ENCODE data around the gene CDC37. TPM values are rescaled to one million over a fixed set of nuclear protein-coding genes. Genes with fewer than 3 reads are reported as not detected.

Gene CDC37
- total RNA-seq, 1 donor from 2014 or later, result 137 TPM

GRCh38 chr19:10431254-10431942 is 28.1 kb upstream of the CDC37 start:
- Mint-ChIP-seq H3K4me1 (ENCODE audit: low read depth) (peaks cover 11% of the 10 kb centered on the region), H3K4me3 (ENCODE audit: unreplicated experiment) (peak overlapping the region; percentile 80), H3K27me3 (ENCODE audit: low read depth) (no peaks in the 10 kb centered on the region), H3K9me3 (ENCODE audit: low read depth) (no peaks in the 10 kb centered on the region), H3K27ac (ENCODE audit: unreplicated experiment) (peak overlapping the region; percentile 86), H3K36me3 (ENCODE audit: low read depth) (no peaks in the 10 kb centered on the region)
- no peak for DNase-seq (ENCODE audit: low spot score)
- TF ChIP-seq, protein P1, sequence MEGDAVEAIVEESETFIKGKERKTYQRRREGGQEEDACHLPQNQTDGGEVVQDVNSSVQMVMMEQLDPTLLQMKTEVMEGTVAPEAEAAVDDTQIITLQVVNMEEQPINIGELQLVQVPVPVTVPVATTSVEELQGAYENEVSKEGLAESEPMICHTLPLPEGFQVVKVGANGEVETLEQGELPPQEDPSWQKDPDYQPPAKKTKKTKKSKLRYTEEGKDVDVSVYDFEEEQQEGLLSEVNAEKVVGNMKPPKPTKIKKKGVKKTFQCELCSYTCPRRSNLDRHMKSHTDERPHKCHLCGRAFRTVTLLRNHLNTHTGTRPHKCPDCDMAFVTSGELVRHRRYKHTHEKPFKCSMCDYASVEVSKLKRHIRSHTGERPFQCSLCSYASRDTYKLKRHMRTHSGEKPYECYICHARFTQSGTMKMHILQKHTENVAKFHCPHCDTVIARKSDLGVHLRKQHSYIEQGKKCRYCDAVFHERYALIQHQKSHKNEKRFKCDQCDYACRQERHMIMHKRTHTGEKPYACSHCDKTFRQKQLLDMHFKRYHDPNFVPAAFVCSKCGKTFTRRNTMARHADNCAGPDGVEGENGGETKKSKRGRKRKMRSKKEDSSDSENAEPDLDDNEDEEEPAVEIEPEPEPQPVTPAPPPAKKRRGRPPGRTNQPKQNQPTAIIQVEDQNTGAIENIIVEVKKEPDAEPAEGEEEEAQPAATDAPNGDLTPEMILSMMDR (IDR thresholded peaks at IDR 0.05), result peak; percentile 16

DNA sequence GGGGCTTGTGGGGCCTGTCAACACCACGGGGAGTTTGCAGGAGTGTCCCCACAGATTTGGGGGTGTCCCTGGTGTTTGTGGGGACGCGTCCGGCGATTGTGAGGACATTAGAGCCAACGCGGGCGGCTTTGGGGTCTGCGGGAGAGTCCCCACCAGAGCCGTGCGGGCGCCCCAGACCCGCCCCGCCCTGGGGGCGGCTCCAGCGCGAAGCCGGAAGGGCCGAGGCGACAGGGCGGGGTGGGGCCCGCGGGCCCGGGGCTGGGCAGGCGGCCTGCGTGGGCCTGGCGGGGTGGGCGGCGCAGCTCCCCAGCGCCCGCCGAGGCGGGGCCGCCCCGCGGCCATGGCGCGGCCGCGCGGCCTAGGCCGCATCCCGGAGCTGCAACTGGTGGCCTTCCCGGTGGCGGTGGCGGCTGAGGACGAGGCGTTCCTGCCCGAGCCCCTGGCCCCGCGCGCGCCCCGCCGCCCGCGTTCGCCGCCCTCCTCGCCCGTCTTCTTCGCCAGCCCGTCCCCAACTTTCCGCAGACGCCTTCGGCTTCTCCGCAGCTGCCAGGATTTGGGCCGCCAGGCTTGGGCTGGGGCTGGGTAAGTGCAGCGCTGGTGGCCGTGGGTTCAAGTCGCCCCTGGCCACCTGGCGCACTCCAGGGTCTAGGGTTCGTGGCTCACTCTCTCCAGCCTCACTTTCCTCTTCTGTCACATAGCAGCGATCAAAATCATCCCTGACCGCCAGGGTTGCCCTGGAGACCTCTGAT is 27.3 kb upstream of the CDC37 start:
- H3K4me1 Mint-ChIP-seq (ENCODE audit: low read depth), result peaks cover 11% of the 10 kb centered on the region
- H3K27me3 Mint-ChIP-seq (ENCODE audit: low read depth), result no peaks in the 10 kb centered on the region
- H3K4me3 Mint-ChIP-seq (ENCODE audit: unreplicated experiment), result peak overlapping the region; percentile 80
- H3K9me3 Mint-ChIP-seq (ENCODE audit: low read depth), result no peaks in the 10 kb centered on the region
- H3K36me3 Mint-ChIP-seq (ENCODE audit: low read depth), result no peaks in the 10 kb centered on the region
- no peak for DNase-seq (ENCODE audit: low spot score)
- TF ChIP-seq, protein P1 (IDR thresholded peaks at IDR 0.05), result no peak
- peak overlapping the region; percentile 63 for H3K27ac Mint-ChIP-seq (ENCODE audit: unreplicated experiment)

DNA sequence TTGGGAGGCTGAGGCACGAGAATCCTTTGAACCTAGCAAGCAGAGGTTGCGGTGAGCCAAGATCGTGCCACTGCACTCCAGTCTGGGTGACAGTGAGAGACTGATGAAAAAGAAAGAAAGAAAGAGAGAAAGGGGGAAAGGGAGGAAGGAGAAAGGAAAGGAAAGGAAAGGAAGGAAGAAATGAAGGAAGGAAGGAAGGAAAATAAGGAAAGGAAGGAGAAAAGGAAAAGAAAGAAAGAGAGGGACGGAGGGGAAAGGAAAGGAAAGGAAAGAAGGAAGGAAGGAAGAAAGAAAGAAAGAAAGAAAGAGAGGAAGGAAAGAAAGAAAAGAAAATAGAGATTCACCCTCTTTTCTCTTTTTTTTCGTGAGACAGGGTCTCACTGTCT is 25.6 kb upstream of the CDC37 start:
- peaks cover 15% of the 10 kb centered on the region for H3K4me1 Mint-ChIP-seq (ENCODE audit: low read depth)

DNA sequence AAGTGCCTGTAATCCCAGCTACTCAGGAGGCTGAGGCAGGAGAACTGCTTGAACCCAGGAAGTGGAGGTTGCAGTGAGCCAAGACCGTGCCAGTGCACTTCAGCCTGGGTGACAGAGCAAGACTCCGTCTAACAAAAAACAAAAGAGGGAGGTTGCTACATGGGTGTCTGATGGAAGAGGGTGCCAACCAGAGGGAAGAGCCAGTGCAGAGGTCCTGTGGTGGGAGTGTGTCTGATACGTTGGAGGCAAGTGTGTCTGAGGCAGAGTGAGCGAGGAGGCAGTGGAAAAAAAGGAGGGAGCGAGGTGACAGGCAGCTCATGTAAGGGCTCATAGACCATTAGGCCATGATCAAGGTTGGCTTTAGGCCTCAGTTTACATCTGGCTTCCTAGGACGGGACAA is 23.8 kb upstream of the CDC37 start:
- peaks cover 11% of the 10 kb centered on the region for H3K27me3 Mint-ChIP-seq (ENCODE audit: low read depth)
- no peak for DNase-seq (ENCODE audit: low spot score)

More for the DNA sequence above, 25.6 kb upstream of the CDC37 start:
- Mint-ChIP-seq H3K27ac (ENCODE audit: unreplicated experiment) (no peak overlapping the region), H3K4me3 (ENCODE audit: unreplicated experiment) (no peak overlapping the region), H3K27me3 (ENCODE audit: low read depth) (peaks cover 9% of the 10 kb centered on the region), H3K36me3 (ENCODE audit: low read depth) (no peaks in the 10 kb centered on the region), H3K9me3 (ENCODE audit: low read depth) (no peaks in the 10 kb centered on the region)
- TF ChIP-seq, protein P1 (IDR thresholded peaks at IDR 0.05), result no peak
- no peak for DNase-seq (ENCODE audit: low spot score)

DNA sequence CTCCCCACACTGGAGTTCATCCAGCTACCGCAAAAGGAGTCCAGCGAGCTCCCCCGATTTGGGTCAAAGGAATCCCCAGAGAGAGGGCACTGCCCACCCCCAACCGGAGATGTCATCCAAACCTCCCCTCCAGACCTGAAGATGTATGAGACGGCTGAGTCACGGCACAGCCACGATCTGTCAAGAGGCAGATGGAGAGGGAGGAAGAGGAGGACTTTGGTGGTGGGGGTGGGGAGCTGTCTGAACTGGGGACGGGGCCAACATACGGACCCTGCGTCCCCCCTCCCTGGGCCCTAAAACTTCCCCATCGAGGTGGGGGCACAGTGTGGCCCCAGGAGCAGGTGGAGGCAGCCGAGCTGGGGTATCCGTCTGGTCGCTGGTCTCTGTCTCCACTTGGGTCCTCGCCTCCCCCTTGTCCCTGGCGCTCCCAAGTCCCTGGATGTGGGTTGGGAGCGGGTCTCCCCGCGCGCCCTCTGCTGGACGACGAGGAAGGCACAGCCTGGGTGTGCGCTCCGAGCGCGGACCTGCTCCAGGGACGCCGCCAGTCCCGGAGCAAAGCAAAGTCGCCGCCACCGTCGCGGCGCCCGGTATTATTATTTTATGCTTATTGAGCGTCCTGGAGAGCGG is 20.8 kb upstream of the CDC37 start:
- Mint-ChIP-seq H3K36me3 (ENCODE audit: low read depth) (no peaks in the 10 kb centered on the region), H3K27ac (ENCODE audit: unreplicated experiment) (no peak overlapping the region), H3K4me3 (ENCODE audit: unreplicated experiment) (peak overlapping the region; percentile 61)

More for the DNA sequence above, 23.8 kb upstream of the CDC37 start:
- Mint-ChIP-seq H3K36me3 (ENCODE audit: low read depth) (no peaks in the 10 kb centered on the region), H3K4me3 (ENCODE audit: unreplicated experiment) (no peak overlapping the region), H3K4me1 (ENCODE audit: low read depth) (peaks cover 15% of the 10 kb centered on the region), H3K9me3 (ENCODE audit: low read depth) (no peaks in the 10 kb centered on the region), H3K27ac (ENCODE audit: unreplicated experiment) (no peak overlapping the region)
- TF ChIP-seq, protein P1 (IDR thresholded peaks at IDR 0.05), result no peak

More for the DNA sequence above, 20.8 kb upstream of the CDC37 start:
- peaks cover 29% of the 10 kb centered on the region for H3K27me3 Mint-ChIP-seq (ENCODE audit: low read depth)
- TF ChIP-seq, protein P1 (IDR thresholded peaks at IDR 0.05), result peak; percentile 97
- no peak for DNase-seq (ENCODE audit: low spot score)
- H3K9me3 Mint-ChIP-seq (ENCODE audit: low read depth), result no peaks in the 10 kb centered on the region
- peaks cover 21% of the 10 kb centered on the region for H3K4me1 Mint-ChIP-seq (ENCODE audit: low read depth)

All from chondrocyte (in vitro differentiated cells).